CMK (cell line): ENCODE data around the gene OSBP2.

Experiments
- DNase-seq: peaks from one replicate; pipeline ENCODE4 v3.0.0-alpha.2; 2010; ENCODE audit warnings: low read depth

OSBP2 gene

GRCh38 chr22:30882184-30882717, 187.6 kb downstream of the OSBP2 start:
- DNase-seq, result no peak

GRCh38 chr22:30882974-30883533, 188.4 kb downstream of the OSBP2 start:
- DNase-seq, result no peak

- DNase-seq, result no peak
These were observed 189.0 kb downstream of the OSBP2 start for GRCh38 chr22:30883586-30884145.

GRCh38 chr22:30884211-30885000, 189.7 kb downstream of the OSBP2 start:
- no peak for DNase-seq

- no peak for DNase-seq
These were observed 190.3 kb downstream of the OSBP2 start for GRCh38 chr22:30885001-30885366.

- no peak for DNase-seq
These were observed 190.9 kb downstream of the OSBP2 start for GRCh38 chr22:30885591-30885990.

- DNase-seq, result no peak
These were observed 192.8 kb downstream of the OSBP2 start for GRCh38 chr22:30887453-30887852.

- DNase-seq, result no peak
These were observed 193.2 kb downstream of the OSBP2 start for GRCh38 chr22:30887861-30888260.

GRCh38 chr22:30889268-30889995, 194.8 kb downstream of the OSBP2 start:
- no peak for DNase-seq

GRCh38 chr22:30889996-30890480, 195.4 kb downstream of the OSBP2 start:
- DNase-seq, result no peak

- no peak for DNase-seq
These were observed 196.2 kb downstream of the OSBP2 start for GRCh38 chr22:30890686-30891442.

GRCh38 chr22:30891443-30891755, 196.7 kb downstream of the OSBP2 start:
- DNase-seq, result no peak

- DNase-seq, result no peak
These were observed 197.1 kb downstream of the OSBP2 start for GRCh38 chr22:30891781-30892180.

GRCh38 chr22:30892286-30892685, 197.6 kb downstream of the OSBP2 start:
- no peak for DNase-seq

- no peak for DNase-seq
These were observed 198.1 kb downstream of the OSBP2 start for GRCh38 chr22:30892731-30893221.

- DNase-seq, result no peak
These were observed 199.0 kb downstream of the OSBP2 start for GRCh38 chr22:30893434-30894370.

GRCh38 chr22:30894371-30894740, 199.7 kb downstream of the OSBP2 start:
- no peak for DNase-seq

- no peak for DNase-seq
These were observed 208.1 kb downstream of the OSBP2 start for GRCh38 chr22:30902496-30903357.

- DNase-seq, result no peak
These were observed 209.3 kb downstream of the OSBP2 start for GRCh38 chr22:30903876-30904460.
